Neural cell (in vitro differentiated cells): Measurements from ENCODE around the gene MROH2A. TPM values are rescaled to one million over a fixed set of nuclear protein-coding genes. Genes with fewer than 3 reads are reported as not detected.

ENCODE experiments used
- H2AFZ ChIP-seq: fragments of 200-600, 300-800 bp; sonication (generic), shearing (Covaris generic); 2 replicates; pipeline ENCODE4 v1.6.0; 2014; ENCODE audit warnings: low read depth, mild to moderate bottlenecking, antibody characterized with exemption, low read length, moderate library complexity
- H3F3A ChIP-seq: fragments of 200-600 bp; shearing (Covaris generic); 2 replicates; pipeline ENCODE4 v1.6.1; 2016; ENCODE audit warnings: mild to moderate bottlenecking, moderate library complexity, mixed read lengths, antibody characterized with exemption, low read length; ENCODE audit not compliant: insufficient read depth, poor library complexity, severe bottlenecking
- H3K27ac ChIP-seq: fragments of 200-600, 300-800 bp; sonication (generic), shearing (Covaris generic); 2 replicates; pipeline ENCODE4 v1.5.1; 2014; ENCODE audit warnings: mild to moderate bottlenecking, low read length, moderate library complexity
- H3K27me3 ChIP-seq: fragments of 300-800, 200-600 bp; sonication (generic), shearing (Covaris generic); 2 replicates; pipeline ENCODE4 v1.6.0; 2014; ENCODE audit warnings: mild to moderate bottlenecking, low read depth, low read length, moderate library complexity; ENCODE audit not compliant: insufficient read depth
- H3K36me3 ChIP-seq: fragments of 300-800, 200-600 bp; sonication (generic), shearing (Covaris generic); 2 replicates; pipeline ENCODE4 v1.5.1; 2014; ENCODE audit warnings: mild to moderate bottlenecking, antibody characterized with exemption, low read length, moderate library complexity; ENCODE audit not compliant: insufficient read depth
- H3K4me2 ChIP-seq: fragments of 300-800, 200-600 bp; sonication (generic), shearing (Covaris generic); 2 replicates; pipeline ENCODE4 v1.6.0; 2014; ENCODE audit warnings: mild to moderate bottlenecking, low read length
- H3K4me3 ChIP-seq: fragments of 300-800, 200-600 bp; sonication (generic), shearing (Covaris generic); 2 replicates; pipeline ENCODE4 v1.5.1; 2014; ENCODE audit warnings: mild to moderate bottlenecking, low read length, moderate library complexity
- H3K79me2 ChIP-seq: fragments of 200-600 bp; shearing (Covaris generic); replicated peaks from 2 replicates; pipeline ENCODE4 v1.6.0; 2014; ENCODE audit warnings: mild to moderate bottlenecking, low read length, moderate library complexity; ENCODE audit not compliant: insufficient read depth
- H3K9ac ChIP-seq: fragments of 300-800, 200-600 bp; sonication (generic), shearing (Covaris generic); 2 replicates; pipeline ENCODE4 v1.6.1; 2016; ENCODE audit warnings: mild to moderate bottlenecking, low read length, mixed read lengths
- H3K9me2 ChIP-seq: fragments of 200-600 bp; shearing (Covaris generic); 2 replicates; pipeline ENCODE4 v1.6.1; 2016; ENCODE audit warnings: mild to moderate bottlenecking, low read length, mixed read lengths; ENCODE audit not compliant: insufficient read depth
- H3K9me3 ChIP-seq: fragments of 200-600, 300-800 bp; sonication (generic), shearing (Covaris generic); 2 replicates; pipeline ENCODE4 v1.6.1; 2016; ENCODE audit warnings: mild to moderate bottlenecking, mixed run types, low read length, moderate library complexity, mixed read lengths
- H4K20me1 ChIP-seq: fragments of 200-600 bp; shearing (Covaris generic); 2 replicates; pipeline ENCODE4 v1.6.1; 2016; ENCODE audit warnings: mild to moderate bottlenecking, mixed run types; ENCODE audit not compliant: insufficient read depth
- CTCF ChIP-seq: fragments of 450-650 bp; IDR thresholded peaks from 2 replicates; pipeline ENCODE4 v1.5.1; 2014; ENCODE audit warnings: antibody characterized with exemption, mild to moderate bottlenecking, moderate library complexity; ENCODE audit not compliant: poor library complexity, severe bottlenecking
- EP300 ChIP-seq: fragments of 450-650 bp; conservative IDR thresholded peaks from 2 replicates; pipeline ENCODE4 v1.6.1; 2014; ENCODE audit warnings: antibody characterized with exemption, mild to moderate bottlenecking, moderate library complexity; ENCODE audit not compliant: poor library complexity, severe bottlenecking
- EZH2 ChIP-seq: fragments of 200-600, 300-800 bp; shearing (Covaris generic), sonication (generic); IDR thresholded peaks from 2 replicates; pipeline ENCODE4 v1.6.1; 2014; ENCODE audit warnings: antibody characterized with exemption, low read length, borderline replicate concordance, mild to moderate bottlenecking; ENCODE audit not compliant: insufficient read depth, poor library complexity, severe bottlenecking
- MXI1 ChIP-seq: fragments of 450-650 bp; conservative IDR thresholded peaks from 2 replicates; pipeline ENCODE4 v1.6.1; 2014; ENCODE audit warnings: antibody characterized with exemption, mild to moderate bottlenecking; ENCODE audit not compliant: poor library complexity, severe bottlenecking
- POLR2AphosphoS5 ChIP-seq: IDR thresholded peaks from 2 replicates; pipeline ENCODE4 v1.6.1; 2012
- RAD21 ChIP-seq: fragments of 450-650 bp; conservative IDR thresholded peaks from 2 replicates; pipeline ENCODE4 v1.6.1; 2014; ENCODE audit warnings: antibody characterized with exemption, mild to moderate bottlenecking, moderate library complexity
- REST ChIP-seq: IDR thresholded peaks from 2 replicates; pipeline ENCODE4 v1.6.1; 2012; ENCODE audit warnings: borderline replicate concordance
- SMC3 ChIP-seq: fragments of 450-650 bp; conservative IDR thresholded peaks from 2 replicates; pipeline ENCODE4 v1.6.1; 2014; ENCODE audit warnings: antibody characterized with exemption, mild to moderate bottlenecking, moderate library complexity; ENCODE audit not compliant: poor library complexity
- TAF1 ChIP-seq: IDR thresholded peaks from 2 replicates; pipeline ENCODE4 v1.6.1; 2012; ENCODE audit warnings: low read depth
- polyA plus RNA-seq: library from polyadenylated mRNA; depleted of rRNA; stranded (reverse); fragments of >200 nt; gene quantifications from 2 replicates; pipeline ENCODE4 v1.2.3, GENCODE V29; 2014

MROH2A gene
- polyA plus RNA-seq, 1 donor from 2014 or later, result not detected

- Histone ChIP-seq H3K27me3 (no peaks in the 10 kb centered on the region), H3K27ac (no peak overlapping the region), H3K79me2 (no peaks in the 10 kb centered on the region), H2AFZ (no peak overlapping the region), H3K9ac (no peak overlapping the region), H3F3A (no peaks in the 10 kb centered on the region), H3K4me2 (no peak overlapping the region), H3K4me3 (no peak overlapping the region), H3K9me3 (peaks cover 3% of the 10 kb centered on the region), H4K20me1 (no peaks in the 10 kb centered on the region), H3K36me3 (no peaks in the 10 kb centered on the region), H3K9me2 (no peaks in the 10 kb centered on the region)
- TF ChIP-seq SMC3, result no peak
- TF ChIP-seq EP300, result no peak
- TF ChIP-seq RAD21, result no peak
- no peak for TF ChIP-seq CTCF
- no peak for TF ChIP-seq REST
- no peak for TF ChIP-seq TAF1
These were observed 1.6 kb downstream of the MROH2A start for GRCh38 chr2:233779722-233780121.

GRCh38 chr2:233780771-233781170 is 2.6 kb downstream of the MROH2A start:
- H3K9me3 ChIP-seq, result peaks cover 3% of the 10 kb centered on the region
- H3K9me2 ChIP-seq, result no peaks in the 10 kb centered on the region
- H3K36me3 ChIP-seq, result no peaks in the 10 kb centered on the region
- H3F3A ChIP-seq, result no peaks in the 10 kb centered on the region
- H3K79me2 ChIP-seq, result no peaks in the 10 kb centered on the region
- no peak overlapping the region for H3K27ac ChIP-seq
- TF ChIP-seq RAD21 (no peak), EZH2 (no peak), REST (no peak), EP300 (no peak), TAF1 (no peak), CTCF (no peak), POLR2AphosphoS5 (no peak), SMC3 (no peak), MXI1 (no peak)
- no peak overlapping the region for H3K4me2 ChIP-seq
- H4K20me1 ChIP-seq, result no peaks in the 10 kb centered on the region
- H3K4me3 ChIP-seq, result no peak overlapping the region
- no peaks in the 10 kb centered on the region for H3K27me3 ChIP-seq
- no peak overlapping the region for H2AFZ ChIP-seq
- no peak overlapping the region for H3K9ac ChIP-seq
